Thyroid gland (tissue), 4 donors: ENCODE data around the gene ERC1.

ENCODE experiments used
- POLR2A ChIP-seq, 2 donors: fragments of 450-650 bp; IDR thresholded peaks; one replicate each; pipeline ENCODE4 v1.6.1; 2017; ENCODE audit warnings: antibody characterized with exemption in 2 of 2, mild to moderate bottlenecking in 2 of 2, moderate library complexity in 1 of 2
- TF ChIP-seq, protein P1 (sequence below), 6 experiments: fragments of 200-600 bp in 3 of 6; fragments of 450-650 bp in 3 of 6; sonication (generic) in 3 of 6; IDR thresholded peaks; one replicate each; pipeline ENCODE4 v1.5.1; 2016 to 2019; ENCODE audit warnings: antibody characterized with exemption in 6 of 6, mild to moderate bottlenecking in 2 of 6, inconsistent platforms in 1 of 6, moderate library complexity in 1 of 6

DNA sequence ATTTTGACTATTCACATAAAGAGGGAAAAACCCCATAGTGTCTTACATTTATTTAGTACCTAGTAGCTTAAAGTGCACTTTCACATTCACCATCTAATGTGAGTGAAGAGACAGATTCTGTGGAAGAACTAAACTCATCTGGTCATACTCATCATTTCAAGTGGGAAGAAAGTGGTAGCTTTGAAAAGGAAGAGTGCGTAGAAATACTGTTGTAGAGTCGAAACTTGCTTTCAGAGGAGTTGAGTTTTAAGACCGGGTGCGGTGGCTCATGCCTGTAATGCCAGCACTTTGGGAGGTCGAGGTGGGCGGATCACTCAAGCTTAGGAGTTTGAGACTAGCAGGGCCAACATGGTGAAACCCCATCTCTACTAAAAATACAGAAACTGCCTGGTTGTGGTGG is 222.2 kb downstream of the ERC1 start:
- no peak for TF ChIP-seq POLR2A (IDR thresholded peaks at IDR 0.05)
- TF ChIP-seq, protein P1, sequence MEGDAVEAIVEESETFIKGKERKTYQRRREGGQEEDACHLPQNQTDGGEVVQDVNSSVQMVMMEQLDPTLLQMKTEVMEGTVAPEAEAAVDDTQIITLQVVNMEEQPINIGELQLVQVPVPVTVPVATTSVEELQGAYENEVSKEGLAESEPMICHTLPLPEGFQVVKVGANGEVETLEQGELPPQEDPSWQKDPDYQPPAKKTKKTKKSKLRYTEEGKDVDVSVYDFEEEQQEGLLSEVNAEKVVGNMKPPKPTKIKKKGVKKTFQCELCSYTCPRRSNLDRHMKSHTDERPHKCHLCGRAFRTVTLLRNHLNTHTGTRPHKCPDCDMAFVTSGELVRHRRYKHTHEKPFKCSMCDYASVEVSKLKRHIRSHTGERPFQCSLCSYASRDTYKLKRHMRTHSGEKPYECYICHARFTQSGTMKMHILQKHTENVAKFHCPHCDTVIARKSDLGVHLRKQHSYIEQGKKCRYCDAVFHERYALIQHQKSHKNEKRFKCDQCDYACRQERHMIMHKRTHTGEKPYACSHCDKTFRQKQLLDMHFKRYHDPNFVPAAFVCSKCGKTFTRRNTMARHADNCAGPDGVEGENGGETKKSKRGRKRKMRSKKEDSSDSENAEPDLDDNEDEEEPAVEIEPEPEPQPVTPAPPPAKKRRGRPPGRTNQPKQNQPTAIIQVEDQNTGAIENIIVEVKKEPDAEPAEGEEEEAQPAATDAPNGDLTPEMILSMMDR (IDR thresholded peaks at IDR 0.05): no peak
